SK-N-SH (cell line): Measurements from ENCODE around the gene ROBO4. TPM values are rescaled to one million over a fixed set of nuclear protein-coding genes. Genes with fewer than 3 reads are reported as not detected.

Experiments used
- CTCF ChIA-PET: fragments of 300-600, 350-600 bp; formaldehyde crosslinking; extraction: SDS; loops from one replicate; lab custom pipeline; 2021; lab: Yijun Ruan, JAX
- POLR2A ChIA-PET: fragments of 350-600 bp; sonication (Branson Sonifier 250); formaldehyde crosslinking; extraction: SDS; loops from one replicate; lab custom pipeline; 2020; ENCODE audit warnings: antibody characterized with exemption, inconsistent platforms; lab: Yijun Ruan, JAX
- DNase-seq: peaks from one replicate; pipeline ENCODE4 v3.0.0; 2012
- H2AFZ ChIP-seq: fragments of 200-600 bp; sonication (generic); 2 replicates; pipeline ENCODE4 v1.8.1; 2016; ENCODE audit warnings: antibody characterized with exemption, mild to moderate bottlenecking, low read depth
- H3F3A ChIP-seq: fragments of 200-600 bp; sonication (generic); replicated peaks from 2 replicates; pipeline ENCODE3; 2016; ENCODE audit warnings: antibody characterized with exemption, mild to moderate bottlenecking; ENCODE audit not compliant: insufficient read depth
- H3K27ac ChIP-seq, 2 experiments: fragments of 200-500 bp in 1 of 2; fragments of 200-600 bp in 1 of 2; sonication (Bioruptor generic) in 1 of 2; sonication (generic), shearing (Covaris generic) in 1 of 2; 2 replicates each; pipeline versions ENCODE4 v1.5.1 to v1.6.1; 2014 to 2016; ENCODE audit warnings: low read depth in 2 of 2, inconsistent platforms in 1 of 2, low read length in 1 of 2, mild to moderate bottlenecking in 1 of 2, mixed read lengths in 1 of 2
- H3K27me3 ChIP-seq: fragments of 200-600 bp; sonication (generic), shearing (Covaris generic); 2 replicates; pipeline ENCODE4 v1.6.1; 2016; ENCODE audit warnings: mixed run types; ENCODE audit not compliant: insufficient read depth
- H3K36me3 ChIP-seq, 2 experiments: fragments of 200-500 bp in 1 of 2; fragments of 200-600 bp in 1 of 2; sonication (Bioruptor generic) in 1 of 2; sonication (generic) in 1 of 2; replicated peaks in 1 of 2; 2 replicates each; pipeline versions ENCODE3 to v1.5.1; 2014 to 2016; ENCODE audit warnings: low read length in 1 of 2, mild to moderate bottlenecking in 1 of 2; ENCODE audit not compliant: insufficient read depth in 2 of 2, control insufficient read depth in 1 of 2
- H3K4me1 ChIP-seq, 2 experiments: fragments of 200-500 bp in 1 of 2; fragments of 200-600 bp in 1 of 2; sonication (Bioruptor generic) in 1 of 2; sonication (generic), shearing (Covaris generic) in 1 of 2; 2 replicates each; pipeline versions ENCODE4 v1.5.1 to v1.6.1; 2014 to 2016; ENCODE audit warnings: low read depth in 1 of 2, low read length in 1 of 2, mixed run types in 1 of 2; ENCODE audit not compliant: insufficient read depth in 2 of 2, control insufficient read depth in 1 of 2
- H3K4me2 ChIP-seq: fragments of 200-600 bp; sonication (generic), shearing (Covaris generic); 2 replicates; pipeline ENCODE4 v1.6.1; 2017; ENCODE audit warnings: mixed run types
- H3K4me3 ChIP-seq, 2 experiments: fragments of 200-500 bp in 1 of 2; fragments of 200-600 bp in 1 of 2; sonication (Bioruptor generic) in 1 of 2; sonication (generic), shearing (Covaris generic) in 1 of 2; 2 replicates each; pipeline versions ENCODE4 v1.5.1 to v1.8.1; 2014 to 2016; ENCODE audit warnings: low read depth in 2 of 2, inconsistent platforms in 1 of 2, low read length in 1 of 2, mild to moderate bottlenecking in 1 of 2, mixed read lengths in 1 of 2, moderate library complexity in 1 of 2
- H3K79me2 ChIP-seq: fragments of 200-600 bp; sonication (generic); 2 replicates; pipeline ENCODE4 v1.8.1; 2017; ENCODE audit warnings: mild to moderate bottlenecking; ENCODE audit not compliant: insufficient read depth
- H3K9ac ChIP-seq: fragments of 200-600 bp; sonication (generic); 2 replicates; pipeline ENCODE4 v1.6.1; 2017; ENCODE audit warnings: mixed run types
- H3K9me2 ChIP-seq: fragments of 200-600 bp; sonication (generic); 2 replicates; pipeline ENCODE4 v1.6.1; 2017; ENCODE audit warnings: mixed run types
- H3K9me3 ChIP-seq: fragments of 200-600 bp; sonication (generic); 2 replicates; pipeline ENCODE4 v1.6.1; 2017; ENCODE audit warnings: mixed run types, mild to moderate bottlenecking, moderate library complexity
- H4K20me1 ChIP-seq: fragments of 200-600 bp; sonication (generic); 2 replicates; pipeline ENCODE4 v1.6.1; 2017; ENCODE audit warnings: mild to moderate bottlenecking, mixed run types; ENCODE audit not compliant: insufficient read depth
- ELF1 ChIP-seq: IDR thresholded peaks from 2 replicates; pipeline ENCODE4 v1.4.0; 2012
- EP300 ChIP-seq, 2 experiments: IDR thresholded peaks; 2 replicates each; pipeline versions ENCODE4 v1.4.0 to v1.6.1; 2012; ENCODE audit warnings: borderline replicate concordance in 1 of 2, low read depth in 1 of 2, low read length in 1 of 2
- FOSL2 ChIP-seq: IDR thresholded peaks from 2 replicates; pipeline ENCODE4 v1.4.0; 2012; ENCODE audit warnings: low read depth, mild to moderate bottlenecking, moderate library complexity, borderline replicate concordance
- IRF3 ChIP-seq: fragments of 150-350 bp; IDR thresholded peaks from 2 replicates; pipeline ENCODE4 v1.6.1; 2016; ENCODE audit warnings: mild to moderate bottlenecking, low read depth, low read length
- JUND ChIP-seq: IDR thresholded peaks from 2 replicates; pipeline ENCODE4 v1.4.0; 2012
- NRF1 ChIP-seq: IDR thresholded peaks from 2 replicates; pipeline ENCODE4 v1.6.1; 2012; ENCODE audit warnings: low read depth, mild to moderate bottlenecking, low read length
- RCOR1 ChIP-seq: fragments of 150-350 bp; IDR thresholded peaks from 2 replicates; pipeline ENCODE4 v1.6.1; 2017; ENCODE audit warnings: antibody characterized with exemption, low read length
- REST ChIP-seq: IDR thresholded peaks from 2 replicates; pipeline ENCODE4 v1.6.1; 2012; ENCODE audit warnings: mild to moderate bottlenecking, low read depth, low read length, moderate library complexity
- RFX5 ChIP-seq: IDR thresholded peaks from 2 replicates; pipeline ENCODE4 v1.6.1; 2012; ENCODE audit warnings: mild to moderate bottlenecking, improper control_type of control experiment, low read length
- RXRA ChIP-seq: IDR thresholded peaks from 2 replicates; pipeline ENCODE4 v1.4.0; 2012; ENCODE audit warnings: low read depth, mild to moderate bottlenecking, borderline replicate concordance
- SMC3 ChIP-seq: IDR thresholded peaks from 2 replicates; pipeline ENCODE4 v1.6.1; 2012; ENCODE audit warnings: low read depth, low read length, improper control_type of control experiment
- TAF1 ChIP-seq: IDR thresholded peaks from 2 replicates; pipeline ENCODE4 v1.6.1; 2012; ENCODE audit warnings: low read depth, mild to moderate bottlenecking, low read length, moderate library complexity, borderline replicate concordance
- TCF12 ChIP-seq: IDR thresholded peaks from 2 replicates; pipeline ENCODE4 v1.4.0; 2012
- TEAD4 ChIP-seq: IDR thresholded peaks from 2 replicates; pipeline ENCODE4 v1.4.0; 2012; ENCODE audit warnings: mild to moderate bottlenecking, borderline replicate concordance; ENCODE audit not compliant: insufficient read depth
- USF1 ChIP-seq: IDR thresholded peaks from 2 replicates; pipeline ENCODE4 v1.4.0; 2012; ENCODE audit warnings: low read depth, borderline replicate concordance
- USF2 ChIP-seq: fragments of 150-350 bp; IDR thresholded peaks from 2 replicates; pipeline ENCODE4 v1.6.1; 2017; ENCODE audit warnings: antibody characterized with exemption, low read length, low read depth, borderline replicate concordance
- ZBTB33 ChIP-seq: IDR thresholded peaks from 2 replicates; pipeline ENCODE4 v1.4.0; 2012; ENCODE audit warnings: low read depth, borderline replicate concordance
- WGBS: methylation state at CpG from one replicate; pipeline ENCODE4 v1.1.6; 2017; ENCODE audit warnings: low lambda C conversion rate; 5-methylcytosine and 5-hydroxymethylcytosine counted together
- polyA plus RNA-seq, 3 experiments: library from polyadenylated mRNA; depleted of rRNA; stranded (reverse); fragments of >200 nt; gene quantifications; 2 replicates each; pipeline ENCODE4 v1.2.3, GENCODE V29; 2012

The ROBO4 gene
- polyA plus RNA-seq, 1 of the 3 experiments (the other 2 are of a cell fraction) = 0.95 TPM

- peaks cover 0 to 5% of the 10 kb centered on the region in 2 experiments; a peak in 1 of 4 replicates for H3K4me1 ChIP-seq
- WGBS = 64% methylated on average over 2 of the region's 2 CpGs
- TF ChIP-seq RFX5 = no peak
- H2AFZ ChIP-seq = no peak overlapping the region
- DNase-seq = peak; percentile 3
- H3K27ac ChIP-seq = no peak overlapping the region
- ChIA-PET CTCF (interaction anchor here (4.1 kb wide), 1 partner anchor 13 kb away, joined by 23 read pairs; no protein-coding TSS in a partner anchor), POLR2A (no interaction called here)
- H3K27me3 ChIP-seq = no peaks in the 10 kb centered on the region
- no peaks in the 10 kb centered on the region for H3K79me2 ChIP-seq
- no peaks in the 10 kb centered on the region for H3K36me3 ChIP-seq
- no peaks in the 10 kb centered on the region for H3F3A ChIP-seq
- no peaks in the 10 kb centered on the region for H4K20me1 ChIP-seq
- no peak overlapping the region for H3K9ac ChIP-seq
- no peak overlapping the region for H3K4me2 ChIP-seq
- no peak overlapping the region for H3K4me3 ChIP-seq
- no peaks in the 10 kb centered on the region for H3K9me2 ChIP-seq
- H3K9me3 ChIP-seq = no peaks in the 10 kb centered on the region
Observed at GRCh38 chr11:124889191-124890091, 8.2 kb downstream of the ROBO4 start.

GRCh38 chr11:124887667-124888013, 10.0 kb downstream of the ROBO4 start:
- Histone ChIP-seq H3K9ac (no peak overlapping the region), H3K36me3 (no peaks in the 10 kb centered on the region), H3K79me2 (no peaks in the 10 kb centered on the region), H3K4me1 (peaks cover 0 to 5% of the 10 kb centered on the region in 2 experiments; a peak in 1 of 4 replicates), H3F3A (no peaks in the 10 kb centered on the region), H3K9me3 (no peaks in the 10 kb centered on the region), H3K27ac (no peak overlapping the region), H3K4me3 (no peak overlapping the region), H2AFZ (no peak overlapping the region), H3K9me2 (no peaks in the 10 kb centered on the region), H4K20me1 (no peaks in the 10 kb centered on the region), H3K27me3 (no peaks in the 10 kb centered on the region), H3K4me2 (no peak overlapping the region)
- CTCF ChIA-PET = interaction anchor here (1.0 to 4.1 kb wide), 3 partner anchors 11 to 51 kb away, joined by 3 to 23 read pairs (median 5); no protein-coding TSS in a partner anchor
- WGBS = 61% methylated on average over 3 of the region's 3 CpGs
- POLR2A ChIA-PET = no interaction called here
- peak; percentile 6 for DNase-seq
- TF ChIP-seq RXRA = no peak
- TF ChIP-seq ELF1 = no peak
- TF ChIP-seq RFX5 = no peak
- TF ChIP-seq USF1 = no peak
- TF ChIP-seq RCOR1 = no peak
- TF ChIP-seq SMC3 = no peak
- no peak for TF ChIP-seq TAF1
- no peak for TF ChIP-seq IRF3
- no peak for TF ChIP-seq USF2
- TF ChIP-seq REST = no peak
- no peak for TF ChIP-seq NRF1
- TF ChIP-seq TCF12 = no peak
- no peak for TF ChIP-seq FOSL2
- no peak for TF ChIP-seq ZBTB33
- no peak for TF ChIP-seq EP300 (IDR thresholded peaks at IDR 0.05; ENCODE audit: borderline replicate concordance in 1 of 2, low read depth in 1 of 2, low read length in 1 of 2)
- TF ChIP-seq JUND = no peak
- TF ChIP-seq TEAD4 = no peak
